ENCODE results near the gene NME4. TPM values are rescaled to one million over a fixed set of nuclear protein-coding genes. Genes with fewer than 3 reads are reported as not detected.

The NME4 gene
- total and polyA plus RNA-seq, 2 donors from 2014 or later = 56.6 to 100 TPM

GRCh38 chr16:379183-379960 is 17.6 kb upstream of the NME4 start:
- Histone ChIP-seq H3K27me3 (ENCODE audit: control insufficient read depth, insufficient read depth, low read length) (no peaks in the 10 kb centered on the region), H3K4me1 (ENCODE audit: control insufficient read depth in 2 of 3, insufficient read depth in 2 of 3, low read depth in 1 of 3, low read length in 3 of 3) (peaks cover 0 to 32% (median 0%) of the 10 kb centered on the region in 3 donors), H3K36me3 (ENCODE audit: control insufficient read depth in 2 of 3, insufficient read depth in 3 of 3, low read length in 3 of 3) (peaks cover 0 to 6% (median 3%) of the 10 kb centered on the region in 3 donors), H3K9ac (ENCODE audit: low read length in 3 of 3) (peak overlapping the region in 2 of 3 donors; percentile 40 to 55), H3K4me3 (ENCODE audit: low read length in 3 of 3) (peak overlapping the region in 1 of 3 donors; percentile 72), H3K9me3 (ENCODE audit: control insufficient read depth in 2 of 3, insufficient read depth in 1 of 3, low read length in 3 of 3) (no peaks in the 10 kb centered on the region), H3K27ac (ENCODE audit: low read depth in 2 of 2, low read length in 2 of 2) (peak overlapping the region; percentile 60 to 86)
- DNase-seq (peak in 4 of 5 donors; percentile 59 to 92 (median 70)), FAIRE-seq (peak; percentile 15)
- no peak for TF ChIP-seq CTCF (IDR thresholded peaks at IDR 0.05; ENCODE audit: borderline replicate concordance, extremely low read depth, insufficient read depth)
- intact Hi-C loops (cut with DNase I) = no loop called here

DNA sequence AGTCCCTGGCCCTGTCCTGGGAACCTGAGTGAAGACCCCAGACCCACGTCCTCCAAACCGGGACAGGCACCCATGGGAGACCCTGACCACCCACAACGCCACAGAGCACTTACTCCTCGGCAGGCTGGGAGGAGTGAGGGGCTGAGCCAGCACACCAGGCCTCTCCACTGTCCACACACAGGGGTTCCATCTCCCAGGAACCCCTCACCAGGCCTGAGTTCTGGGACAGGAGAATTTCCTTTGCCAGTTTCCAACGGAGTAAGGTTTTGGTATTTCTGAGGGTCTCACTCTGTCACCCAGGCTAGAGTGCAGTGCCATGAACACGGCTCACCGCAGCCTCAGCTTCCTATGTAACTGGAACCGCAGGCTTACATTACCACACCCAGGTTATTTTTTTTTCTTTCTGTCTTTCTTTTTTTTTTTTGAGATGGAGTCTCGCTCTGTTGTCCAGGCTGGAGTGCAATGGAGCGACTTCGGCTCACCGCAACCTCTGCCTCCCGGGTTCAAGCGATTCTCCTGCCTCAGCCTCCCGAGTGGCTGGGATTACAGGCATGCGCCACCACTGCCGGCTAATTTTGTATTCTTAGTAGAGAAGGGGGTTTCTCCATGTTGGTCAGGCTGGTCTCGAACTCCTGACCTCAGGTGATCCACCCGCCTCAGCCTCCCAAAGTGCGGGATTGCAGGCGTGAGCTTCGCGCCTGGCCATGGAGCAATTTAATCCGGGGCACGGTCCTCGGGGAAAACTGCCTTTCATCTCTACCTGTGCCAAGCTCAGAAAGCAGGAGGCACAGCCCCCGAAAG is 16.8 kb upstream of the NME4 start:
- peak overlapping the region in 1 of 3 donors; percentile 72 for H3K4me3 ChIP-seq (ENCODE audit: low read length in 3 of 3)
- TF ChIP-seq CTCF (IDR thresholded peaks at IDR 0.05; ENCODE audit: borderline replicate concordance, extremely low read depth, insufficient read depth) = no peak
- no peaks in the 10 kb centered on the region for H3K27me3 ChIP-seq (ENCODE audit: control insufficient read depth, insufficient read depth, low read length)
- DNase-seq (peak in 1 of 5 donors; percentile 75), FAIRE-seq (no peak)
- H3K36me3 ChIP-seq (ENCODE audit: control insufficient read depth in 2 of 3, insufficient read depth in 3 of 3, low read length in 3 of 3) = peaks cover 0 to 3% (median 0%) of the 10 kb centered on the region in 3 donors
- H3K4me1 ChIP-seq (ENCODE audit: control insufficient read depth in 2 of 3, insufficient read depth in 2 of 3, low read depth in 1 of 3, low read length in 3 of 3) = peaks cover 0 to 32% (median 0%) of the 10 kb centered on the region in 3 donors
- intact Hi-C loops (cut with DNase I) = no loop called here
- peak overlapping the region in 2 of 3 donors; percentile 12 to 55 for H3K9ac ChIP-seq (ENCODE audit: low read length in 3 of 3)
- H3K9me3 ChIP-seq (ENCODE audit: control insufficient read depth in 2 of 3, insufficient read depth in 1 of 3, low read length in 3 of 3) = no peaks in the 10 kb centered on the region
- H3K27ac ChIP-seq (ENCODE audit: low read depth in 2 of 2, low read length in 2 of 2) = peak overlapping the region; percentile 78 to 86

DNA sequence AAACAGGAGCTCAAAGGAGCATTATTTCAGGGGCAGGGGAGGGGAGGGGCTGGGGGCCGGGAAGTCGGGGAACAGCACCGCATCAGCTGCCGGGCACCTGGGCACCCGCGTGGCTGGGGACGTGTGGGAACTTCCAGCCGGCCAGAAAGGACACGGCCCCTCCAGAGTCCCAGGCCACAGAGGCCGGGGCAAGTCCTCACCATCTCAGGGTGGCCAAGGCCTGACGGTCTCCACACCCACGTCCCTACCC is 16.3 kb upstream of the NME4 start:
- H3K9ac ChIP-seq (ENCODE audit: low read length in 3 of 3) = peak overlapping the region in 2 of 3 donors; percentile 65 to 85
- intact Hi-C loops (cut with DNase I) = no loop called here

More for the DNA sequence above, 16.3 kb upstream of the NME4 start:
- DNase-seq (peak in 1 of 5 donors; percentile 82), FAIRE-seq (no peak)
- Histone ChIP-seq H3K4me1 (ENCODE audit: control insufficient read depth in 2 of 3, insufficient read depth in 2 of 3, low read depth in 1 of 3, low read length in 3 of 3) (peaks cover 0 to 32% (median 0%) of the 10 kb centered on the region in 3 donors), H3K36me3 (ENCODE audit: control insufficient read depth in 2 of 3, insufficient read depth in 3 of 3, low read length in 3 of 3) (peaks cover 0 to 3% (median 0%) of the 10 kb centered on the region in 3 donors), H3K4me3 (ENCODE audit: low read length in 3 of 3) (peak overlapping the region; percentile 41 to 72 (median 58)), H3K27ac (ENCODE audit: low read depth in 2 of 2, low read length in 2 of 2) (peak overlapping the region; percentile 78 to 80), H3K9me3 (ENCODE audit: control insufficient read depth in 2 of 3, insufficient read depth in 1 of 3, low read length in 3 of 3) (no peaks in the 10 kb centered on the region), H3K27me3 (ENCODE audit: control insufficient read depth, insufficient read depth, low read length) (no peaks in the 10 kb centered on the region)
- TF ChIP-seq CTCF (IDR thresholded peaks at IDR 0.05; ENCODE audit: borderline replicate concordance, extremely low read depth, insufficient read depth) = no peak

Measured in kidney (tissue), 14 donors.